Cardiac fibroblast (primary cell): ENCODE measurements around the gene DMKN.
A peak's percentile ranks its signal among the peaks of the same experiment; 100 is the strongest.
"Not testable (repeated sequence)": the region's sequence is repeated elsewhere in the genome, so short reads cannot be mapped to it uniquely, and the experiment has no call there.

Source experiments
- DNase-seq, 2 donors: peaks; one replicate each; pipeline versions ENCODE4 v3.0.0 to v3.0.0-alpha.2; 2010; ENCODE audit warnings: low read depth in 2 of 2
- H3K4me3 ChIP-seq, 2 donors: replicated peaks in 1 of 2; 1 replicate in 1 of 2; 2 replicates in 1 of 2; pipeline ENCODE4 v1.5.1; 2011; ENCODE audit warnings: low read depth in 2 of 2, low read length in 2 of 2, mild to moderate bottlenecking in 2 of 2, moderate library complexity in 1 of 2
- TF ChIP-seq, protein P1 (sequence below): IDR thresholded peaks from one replicate; pipeline ENCODE4 v1.5.1; 2011; ENCODE audit warnings: low read depth, mild to moderate bottlenecking, low read length, inconsistent platforms

DMKN gene

DNA sequence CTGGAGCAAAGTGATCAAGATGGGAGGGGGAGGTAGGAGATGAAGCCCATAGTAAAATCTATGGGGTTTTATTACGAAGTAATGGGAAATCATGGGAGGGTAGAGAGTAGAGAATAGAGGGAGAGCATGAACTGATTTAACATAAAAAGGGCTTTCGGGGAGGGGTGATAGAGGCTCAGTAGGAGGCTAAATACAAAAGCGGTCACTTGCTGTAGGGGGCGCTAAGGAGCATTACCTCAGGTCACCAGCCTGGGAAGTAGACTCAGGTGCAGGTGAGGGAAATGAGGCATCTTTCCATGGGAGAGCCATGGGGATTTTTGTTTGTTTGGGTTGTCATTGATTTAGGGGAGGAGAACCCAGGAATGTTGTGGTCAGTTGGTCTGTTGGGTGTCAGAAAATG is 37.3 kb downstream of the DMKN start:
- TF ChIP-seq, protein P1, sequence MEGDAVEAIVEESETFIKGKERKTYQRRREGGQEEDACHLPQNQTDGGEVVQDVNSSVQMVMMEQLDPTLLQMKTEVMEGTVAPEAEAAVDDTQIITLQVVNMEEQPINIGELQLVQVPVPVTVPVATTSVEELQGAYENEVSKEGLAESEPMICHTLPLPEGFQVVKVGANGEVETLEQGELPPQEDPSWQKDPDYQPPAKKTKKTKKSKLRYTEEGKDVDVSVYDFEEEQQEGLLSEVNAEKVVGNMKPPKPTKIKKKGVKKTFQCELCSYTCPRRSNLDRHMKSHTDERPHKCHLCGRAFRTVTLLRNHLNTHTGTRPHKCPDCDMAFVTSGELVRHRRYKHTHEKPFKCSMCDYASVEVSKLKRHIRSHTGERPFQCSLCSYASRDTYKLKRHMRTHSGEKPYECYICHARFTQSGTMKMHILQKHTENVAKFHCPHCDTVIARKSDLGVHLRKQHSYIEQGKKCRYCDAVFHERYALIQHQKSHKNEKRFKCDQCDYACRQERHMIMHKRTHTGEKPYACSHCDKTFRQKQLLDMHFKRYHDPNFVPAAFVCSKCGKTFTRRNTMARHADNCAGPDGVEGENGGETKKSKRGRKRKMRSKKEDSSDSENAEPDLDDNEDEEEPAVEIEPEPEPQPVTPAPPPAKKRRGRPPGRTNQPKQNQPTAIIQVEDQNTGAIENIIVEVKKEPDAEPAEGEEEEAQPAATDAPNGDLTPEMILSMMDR = peak; percentile 14
- H3K4me3 ChIP-seq = no peak overlapping the region
- no peak for DNase-seq

DNA sequence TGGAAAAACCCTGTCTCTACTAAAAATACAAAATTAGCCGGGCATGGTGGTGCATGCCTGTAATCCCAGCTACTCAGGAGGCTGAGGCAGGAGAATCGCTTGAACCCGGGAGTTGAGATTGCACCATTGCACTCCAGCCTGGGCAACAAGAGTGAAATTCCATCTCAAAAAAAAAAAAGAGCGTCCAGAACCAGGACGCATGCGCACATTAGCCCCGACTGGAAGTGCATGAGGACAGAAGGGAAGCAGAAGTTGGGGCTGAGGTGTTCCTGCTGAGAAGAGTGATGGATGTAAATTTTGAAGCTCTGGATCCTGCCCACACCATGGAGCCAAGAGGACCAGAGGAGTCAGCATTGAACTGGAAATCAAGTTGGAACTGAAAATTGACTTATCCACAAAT is 38.9 kb downstream of the DMKN start:
- not testable (repeated sequence) for H3K4me3 ChIP-seq

DNA sequence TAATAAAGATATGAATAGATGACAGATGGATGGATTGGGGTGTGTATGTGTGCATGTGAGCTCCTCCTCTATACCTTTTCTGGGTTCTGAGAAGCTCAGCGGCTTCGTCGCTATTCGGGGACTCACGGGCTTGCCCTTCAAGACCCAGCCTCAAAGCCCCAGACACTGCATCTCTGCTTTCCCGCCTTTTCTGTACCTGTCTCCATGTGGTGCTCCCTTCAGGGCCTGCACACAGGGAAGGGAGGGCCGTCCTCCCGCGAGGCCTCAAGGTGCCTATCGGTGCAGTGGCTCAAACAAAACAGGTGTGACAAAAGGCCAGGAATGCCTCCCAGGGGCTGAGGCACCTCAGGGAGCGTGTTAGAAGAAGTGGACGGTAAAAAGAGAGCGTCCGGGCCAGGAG is 39.3 kb downstream of the DMKN start:
- TF ChIP-seq, protein P1 = no peak
- no peak for DNase-seq
- no peak overlapping the region for H3K4me3 ChIP-seq

More for the DNA sequence above, 38.9 kb downstream of the DMKN start:
- not testable (repeated sequence) for DNase-seq

DNA sequence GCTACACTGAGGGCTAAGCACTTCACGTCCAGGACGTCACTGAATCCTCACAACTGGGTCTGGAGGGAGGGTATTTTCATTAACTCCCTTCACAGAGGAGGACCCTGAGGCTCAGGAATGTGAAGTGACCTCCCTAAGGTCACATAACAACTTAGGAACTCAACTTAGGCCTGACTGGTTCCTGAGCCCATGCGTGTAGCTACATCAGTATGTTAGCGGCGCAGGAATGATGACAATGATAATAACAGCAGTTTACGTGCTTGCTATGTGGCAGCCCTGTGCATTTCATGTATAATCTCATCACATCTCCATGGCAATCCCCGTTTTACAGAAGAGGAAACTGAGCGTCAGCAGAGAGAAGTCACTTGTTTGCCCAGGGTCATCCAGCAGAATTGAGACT is 41.5 kb downstream of the DMKN start:
- TF ChIP-seq, protein P1 = no peak
- H3K4me3 ChIP-seq = no peak overlapping the region
- no peak for DNase-seq

DNA sequence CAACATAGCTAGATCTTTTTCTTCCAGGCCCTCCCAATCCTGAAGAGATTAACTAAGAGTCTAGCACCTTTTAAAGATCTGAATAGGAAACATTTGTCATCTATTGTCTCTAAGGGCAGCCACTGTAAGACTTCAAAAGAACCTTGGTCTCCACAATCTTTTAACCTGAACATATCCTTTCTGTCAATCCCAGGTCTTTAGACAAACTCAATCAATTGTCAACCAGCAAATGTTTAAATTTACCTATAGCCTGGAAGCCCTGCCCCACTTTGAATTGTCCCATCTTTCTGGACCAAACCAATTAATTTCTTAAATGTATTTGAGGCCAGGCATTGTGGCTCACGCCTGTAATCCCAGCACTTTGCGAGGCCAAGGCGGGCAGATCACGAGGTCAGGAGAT is 42.4 kb downstream of the DMKN start:
- not testable (repeated sequence) for DNase-seq, H3K4me3 ChIP-seq

DNA sequence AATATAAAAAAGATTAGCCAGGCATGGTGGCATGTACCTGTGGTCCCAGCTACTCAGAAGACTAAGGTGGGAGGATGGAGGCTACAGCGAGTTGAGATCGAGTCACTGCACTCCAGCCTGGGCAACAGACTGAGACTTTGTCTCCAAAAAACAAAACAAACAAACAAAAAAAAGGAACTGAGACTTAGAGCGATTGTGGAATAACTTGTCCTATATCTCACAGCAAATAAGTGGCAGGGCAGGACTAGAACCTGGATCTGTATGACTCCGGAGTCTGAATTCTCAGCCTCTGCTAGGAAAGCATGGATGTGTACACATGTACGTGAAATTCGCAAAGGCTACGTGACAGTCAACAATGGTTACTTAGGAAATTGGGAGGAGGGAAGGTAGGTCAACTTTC is 43.3 kb downstream of the DMKN start:
- no peak for DNase-seq
- TF ChIP-seq, protein P1 = no peak
- H3K4me3 ChIP-seq = no peak overlapping the region

- TF ChIP-seq, protein P1 = peak; percentile 64
- H3K4me3 ChIP-seq = no peak overlapping the region
- peak; percentile 38 to 63 for DNase-seq
Observed at GRCh38 chr19:35468637-35469036, 44.8 kb downstream of the DMKN start.

DNA sequence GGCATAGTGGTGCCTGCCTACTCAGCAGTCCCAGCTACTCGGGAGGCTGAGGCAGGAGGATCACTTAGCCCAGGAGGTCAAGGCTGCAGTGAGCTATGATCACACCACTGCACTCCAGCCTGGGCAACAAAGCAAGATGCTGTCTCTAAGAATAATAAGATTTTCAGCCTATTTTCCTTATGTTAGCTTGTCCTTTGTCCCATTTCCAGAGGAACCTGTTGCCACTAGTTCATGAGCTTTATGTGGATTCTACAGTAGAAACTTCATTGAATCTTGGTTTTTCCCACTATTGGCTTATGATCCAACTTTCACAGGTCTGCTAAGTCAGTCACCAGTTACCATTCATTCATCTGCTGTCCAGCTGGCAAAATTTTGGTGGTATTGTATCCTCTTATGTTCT is 47.2 kb downstream of the DMKN start:
- no peak overlapping the region for H3K4me3 ChIP-seq
- TF ChIP-seq, protein P1 = no peak
- DNase-seq = no peak

- H3K4me3 ChIP-seq, DNase-seq: not testable (repeated sequence)
Observed at GRCh38 chr19:35462956-35463355, 50.5 kb downstream of the DMKN start.
